A673 (cell line): ENCODE measurements around the gene SGCD.

ENCODE experiments used
- CTCF ChIP-seq: fragments of 300-800, 200-600 bp; sonication (generic); conservative IDR thresholded peaks from 2 replicates; pipeline ENCODE4 v1.5.1; 2017; ENCODE audit warnings: low read depth, mild to moderate bottlenecking, antibody characterized with exemption, low read length, moderate library complexity, mixed read lengths
- EZH2 ChIP-seq: fragments of 200-600 bp; sonication (generic); IDR thresholded peaks from 2 replicates; pipeline ENCODE4 v1.6.1; 2017; ENCODE audit warnings: borderline replicate concordance, low read depth, mild to moderate bottlenecking, mixed read lengths, antibody characterized with exemption, low read length; ENCODE audit not compliant: poor library complexity, severe bottlenecking

- no peak for TF ChIP-seq CTCF
- no peak for TF ChIP-seq EZH2
These were observed 243.7 kb downstream of the SGCD start for GRCh38 chr5:156570615-156571014.
